GM19043 (cell line): ENCODE results near the gene SPX.

Experiments
- ATAC-seq: cut with Tn5 transposase; IDR thresholded peaks from one replicate; pipeline ENCODE4 v1.9.1; 2021; ENCODE audit warnings: low read depth; ENCODE audit not compliant: unreplicated experiment

Gene SPX

GRCh38 chr12:21529456-21529855 is 3.4 kb downstream of the SPX start:
- ATAC-seq: no peak

- no peak for ATAC-seq
Observed at GRCh38 chr12:21538061-21538653, 12.1 kb downstream of the SPX start.

DNA sequence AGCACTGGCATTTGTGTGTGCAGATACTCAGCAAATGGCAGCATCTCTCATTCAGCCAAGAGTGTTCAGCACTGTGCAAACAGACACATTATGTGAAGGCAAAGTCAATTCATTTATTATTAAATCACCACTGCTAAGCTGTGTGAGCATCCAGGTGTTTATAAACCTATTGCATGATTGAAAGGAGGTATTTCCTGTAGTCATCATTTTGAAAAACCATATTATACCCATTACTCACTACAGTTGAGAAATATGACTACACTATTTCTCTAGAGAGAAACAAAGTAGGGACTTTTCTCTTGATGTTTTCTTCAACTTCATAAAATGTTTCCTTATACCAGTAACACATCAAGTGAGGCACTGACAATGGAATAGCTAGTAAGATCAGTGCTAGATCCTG is 13.7 kb downstream of the SPX start:
- ATAC-seq: no peak

DNA sequence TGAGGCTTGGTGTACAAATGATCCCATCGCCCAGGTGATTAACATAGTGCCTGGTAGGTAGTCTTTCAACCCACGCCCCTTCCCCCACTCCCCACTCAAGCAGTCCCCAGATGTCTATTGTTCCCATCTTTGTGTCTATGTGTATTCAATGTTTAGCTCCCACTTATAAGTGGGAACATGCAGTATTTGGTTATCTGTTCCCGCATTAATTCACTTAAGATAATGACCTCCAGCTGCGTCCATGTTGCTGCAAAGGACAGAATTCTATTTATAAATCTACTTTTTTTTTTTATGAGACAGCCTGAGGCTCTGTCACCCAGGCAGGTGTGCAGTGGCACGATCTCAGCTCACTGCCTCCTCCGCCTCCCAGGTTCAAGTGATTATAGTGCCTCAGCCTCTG is 15.7 kb downstream of the SPX start:
- ATAC-seq: no peak

GRCh38 chr12:21542403-21542802 is 16.3 kb downstream of the SPX start:
- no peak for ATAC-seq

- ATAC-seq: no peak
Observed at GRCh38 chr12:21543151-21543550, 17.1 kb downstream of the SPX start.

- ATAC-seq: no peak
Observed at GRCh38 chr12:21545557-21545956, 19.5 kb downstream of the SPX start.

DNA sequence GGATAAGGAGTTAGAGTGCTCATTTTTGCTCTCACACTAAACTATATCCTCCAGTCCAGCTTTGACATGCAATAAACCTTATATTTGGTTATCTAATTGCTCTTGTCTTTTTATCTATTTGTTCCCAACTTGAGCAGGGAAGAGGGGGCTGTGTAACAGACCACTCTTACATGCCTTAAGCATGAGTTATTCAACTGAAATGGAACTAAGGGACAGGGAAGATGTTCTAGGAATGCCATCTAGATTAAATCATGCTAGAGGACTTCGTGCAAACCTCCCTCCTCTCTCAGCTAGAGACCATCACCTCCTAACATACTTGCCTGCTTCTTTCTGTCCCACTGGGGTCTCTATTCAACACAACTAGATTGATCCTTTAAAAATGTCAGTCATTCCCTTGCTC is 20.6 kb downstream of the SPX start:
- ATAC-seq: no peak

DNA sequence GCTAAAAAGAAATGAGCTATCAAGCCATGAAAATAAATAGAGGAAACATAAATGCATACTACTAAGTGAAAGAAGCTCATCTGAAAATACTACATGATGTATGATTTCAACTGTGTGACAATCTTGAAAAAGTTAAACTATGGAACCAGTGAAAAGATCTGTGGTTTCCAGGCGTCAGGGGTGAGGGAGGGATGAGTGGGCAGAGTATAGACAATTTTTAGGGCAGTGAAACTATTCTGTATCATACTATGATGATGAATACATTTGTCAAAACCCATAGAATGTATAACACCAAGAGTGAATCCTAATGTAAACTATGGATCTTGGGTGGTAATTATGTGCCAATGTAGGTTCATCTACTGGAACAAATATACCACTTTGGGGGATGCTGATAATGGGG is 21.3 kb downstream of the SPX start:
- no peak for ATAC-seq

DNA sequence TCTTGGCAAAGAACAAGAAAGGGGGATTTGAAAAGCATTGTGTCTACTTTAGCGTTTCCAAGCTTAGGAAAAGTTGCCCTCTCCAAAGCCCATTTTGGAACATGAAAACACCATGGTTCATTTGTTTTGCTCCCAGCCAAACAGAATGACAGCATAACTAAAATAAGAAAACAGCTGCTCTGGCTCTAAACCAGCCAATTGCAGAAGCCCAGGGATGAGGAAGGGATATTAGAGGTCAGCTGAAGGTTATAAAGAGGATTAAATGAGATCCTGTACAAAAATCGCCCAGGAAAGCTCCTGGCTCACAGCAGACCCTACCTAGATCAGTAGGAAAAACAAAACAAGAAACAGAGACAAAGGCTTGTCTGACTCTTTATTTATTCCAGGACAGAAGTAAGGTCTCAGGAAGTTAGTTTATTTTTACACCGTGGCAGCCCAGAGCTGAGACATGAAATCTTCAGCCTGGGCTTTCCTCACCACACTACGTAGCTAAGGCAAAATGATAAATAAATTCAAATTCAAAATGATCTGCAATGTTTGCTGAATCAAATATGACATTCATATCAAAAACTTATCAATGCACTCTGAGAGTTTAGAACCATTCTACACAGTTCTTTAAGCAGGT is 25.9 kb downstream of the SPX start:
- no peak for ATAC-seq

- no peak for ATAC-seq
Observed at GRCh38 chr12:21552635-21553328, 26.7 kb downstream of the SPX start.

- no peak for ATAC-seq
Observed at GRCh38 chr12:21553329-21553675, 27.2 kb downstream of the SPX start.

DNA sequence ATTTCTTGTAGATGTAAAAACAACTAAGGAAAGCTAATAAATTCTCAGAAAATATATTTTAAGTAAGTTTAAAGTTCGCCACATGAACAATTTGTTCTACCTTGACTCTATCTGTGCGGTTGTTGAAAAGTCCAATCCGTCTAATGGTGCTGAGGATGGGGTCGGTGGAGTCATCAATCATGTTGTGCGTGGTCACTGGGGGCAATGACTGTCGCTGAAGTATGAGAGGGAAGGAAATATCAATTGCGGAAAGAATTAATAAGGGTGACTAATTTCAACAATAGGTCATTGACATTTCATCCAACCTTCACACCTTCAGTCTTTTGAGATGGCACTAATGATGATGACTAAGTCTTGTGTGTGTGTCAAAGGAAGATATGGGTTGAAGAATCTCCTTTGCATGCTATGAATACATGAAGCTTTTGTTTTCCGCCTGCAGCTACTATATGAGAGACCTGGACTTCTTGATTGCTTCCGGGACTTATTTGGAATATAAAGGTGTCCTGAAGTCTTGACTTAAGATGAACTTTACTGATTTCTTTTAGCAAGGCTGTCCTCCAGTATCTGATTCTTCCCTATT is 32.1 kb downstream of the SPX start:
- no peak for ATAC-seq

GRCh38 chr12:21559855-21560569 is 33.9 kb downstream of the SPX start:
- ATAC-seq: no peak

- ATAC-seq: no peak
Observed at GRCh38 chr12:21561158-21561557, 35.1 kb downstream of the SPX start.

DNA sequence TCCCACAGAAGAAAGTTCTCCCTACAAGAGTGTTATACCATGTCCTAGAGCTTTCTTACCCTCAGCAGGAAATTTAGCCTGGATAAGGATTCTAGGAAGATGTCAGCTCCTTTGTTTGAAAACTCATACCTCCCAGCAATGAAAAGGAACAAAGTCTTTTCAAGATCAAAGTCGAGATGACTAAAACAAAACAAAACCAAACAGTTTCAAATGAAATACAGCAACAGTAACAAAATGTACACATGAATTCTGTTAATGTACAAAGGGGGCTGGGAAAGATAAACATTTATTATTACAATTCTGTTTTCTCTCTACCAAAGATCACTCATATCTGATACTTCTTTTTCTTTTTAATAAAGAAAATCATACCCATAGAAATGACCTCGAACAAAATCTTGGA is 36.8 kb downstream of the SPX start:
- no peak for ATAC-seq

DNA sequence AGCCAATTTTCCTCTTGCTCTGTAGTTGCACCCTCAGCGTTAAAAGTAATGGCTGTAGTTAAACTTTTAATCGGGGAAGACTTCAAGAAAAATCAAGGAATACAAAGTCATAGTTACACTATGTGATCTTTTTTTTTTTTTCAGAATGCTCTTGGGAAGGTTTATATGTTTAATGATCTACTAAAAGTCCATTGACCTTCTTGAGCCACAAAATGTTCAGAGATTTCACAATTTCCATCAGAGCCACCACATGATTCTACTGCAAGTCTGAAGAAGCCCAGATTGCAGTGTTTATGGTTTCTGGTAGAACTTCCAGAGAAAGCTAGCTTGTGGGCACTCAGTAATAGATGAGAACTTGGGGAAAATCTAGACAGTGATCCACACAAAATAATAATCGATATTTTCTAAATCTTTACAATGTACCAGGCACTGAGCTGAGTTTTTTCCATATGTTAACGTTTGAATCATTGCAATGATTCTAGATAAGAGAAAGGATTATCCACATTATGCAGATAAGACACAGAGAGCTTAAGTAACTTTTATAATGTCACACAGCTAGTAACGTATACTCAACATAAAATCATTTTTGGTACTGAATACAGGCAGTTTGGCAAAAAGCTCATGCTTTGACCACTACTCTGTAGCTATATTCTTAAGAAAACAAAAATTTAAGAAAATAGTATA is 40.3 kb downstream of the SPX start:
- no peak for ATAC-seq

DNA sequence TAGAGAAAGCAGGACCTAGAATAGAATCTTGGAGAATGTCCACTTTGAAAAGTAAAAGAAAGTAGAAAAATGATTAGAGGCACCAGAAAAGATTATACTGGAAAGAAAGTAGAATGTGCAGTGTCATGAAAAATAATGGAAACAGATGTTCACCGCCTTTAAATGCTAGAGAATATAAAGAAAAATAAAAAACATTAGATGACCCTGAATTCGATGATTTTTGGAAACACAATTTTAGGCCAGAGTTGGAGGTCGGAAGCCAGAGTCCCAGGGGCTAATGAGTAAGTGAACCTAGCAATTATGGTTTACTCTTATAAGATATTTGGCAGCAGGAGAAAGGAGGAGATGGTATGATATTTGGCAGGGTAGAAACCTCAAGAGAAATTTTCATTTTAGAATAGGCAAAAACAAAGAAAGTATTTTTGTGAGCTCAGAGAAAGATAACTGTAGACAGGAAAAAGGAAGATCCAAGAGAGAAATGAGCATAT is 40.9 kb downstream of the SPX start:
- no peak for ATAC-seq

DNA sequence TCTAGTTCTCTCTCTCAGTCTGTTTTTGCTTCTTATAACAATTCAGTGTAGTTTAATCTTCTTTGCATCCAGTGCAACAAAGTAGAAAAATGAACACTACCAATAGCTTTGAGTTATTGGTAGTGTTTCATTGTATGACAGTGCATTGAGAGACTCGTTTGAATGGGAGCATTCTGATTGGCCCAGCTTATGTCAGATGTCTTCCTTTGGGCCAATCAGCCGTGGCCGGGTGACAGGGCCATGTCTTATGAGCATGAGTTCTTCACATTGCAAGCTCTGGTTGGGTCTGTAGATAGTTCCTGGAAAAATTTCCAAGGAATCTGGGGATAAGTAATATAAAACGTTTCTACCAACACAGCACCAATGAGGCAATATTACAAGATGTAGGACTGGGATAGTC is 42.0 kb downstream of the SPX start:
- no peak for ATAC-seq

DNA sequence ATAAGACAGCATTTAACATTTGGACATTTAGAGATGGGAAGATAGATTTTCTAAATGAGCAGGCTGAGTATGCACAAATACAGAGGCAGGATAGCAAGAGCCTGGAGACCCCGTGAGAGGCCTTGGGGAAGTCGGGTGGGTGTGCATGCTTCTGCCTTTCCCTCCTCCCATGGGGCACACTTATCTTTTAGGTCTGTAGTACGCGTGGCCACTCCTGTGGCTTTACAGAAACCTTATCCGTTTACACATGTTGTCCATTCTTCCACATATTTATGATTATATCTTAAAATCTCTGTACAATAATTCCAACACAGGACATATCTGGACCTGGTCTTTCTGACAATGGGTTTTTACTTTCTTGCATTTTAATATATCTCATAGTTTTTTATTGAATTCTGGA is 45.0 kb downstream of the SPX start:
- ATAC-seq: no peak
